Measurements from ENCODE around the gene SERGEF. TPM values are rescaled to one million over a fixed set of nuclear protein-coding genes. Genes with fewer than 3 reads are reported as not detected.

SERGEF gene
- total RNA-seq, 2 donors from 2014 or later, result 29.9 to 39.4 TPM

GRCh38 chr11:17796154-17796553 is 216.7 kb downstream of the SERGEF start:
- DNase-seq (ENCODE audit: low spot score), result no peak
- H3K4me1 ChIP-seq (replicated peaks), result no peaks in the 10 kb centered on the region
- H3K36me3 ChIP-seq, result no peaks in the 10 kb centered on the region
- no peak for TF ChIP-seq POLR2A (IDR thresholded peaks at IDR 0.05)
- no peak for TF ChIP-seq POLR2AphosphoS5 (IDR thresholded peaks at IDR 0.05)
- no peak for TF ChIP-seq CTCF (IDR thresholded peaks at IDR 0.05)
- no peak overlapping the region for H3K4me3 ChIP-seq
- no peaks in the 10 kb centered on the region for H3K9me3 ChIP-seq
- WGBS, result 88% methylated on average over 2 of the region's 2 CpGs
- H3K27me3 ChIP-seq (replicated peaks; ENCODE audit: insufficient read depth), result no peaks in the 10 kb centered on the region
- H3K27ac ChIP-seq, result no peak overlapping the region
- intact Hi-C loops (cut with DNase I), result no loop called here

GRCh38 chr11:17794981-17795380 is 217.9 kb downstream of the SERGEF start:
- no peak for DNase-seq (ENCODE audit: low spot score)
- Histone ChIP-seq H3K27me3 (replicated peaks; ENCODE audit: insufficient read depth) (no peaks in the 10 kb centered on the region), H3K4me3 (no peak overlapping the region), H3K9me3 (no peaks in the 10 kb centered on the region), H3K36me3 (no peaks in the 10 kb centered on the region), H3K4me1 (replicated peaks) (no peaks in the 10 kb centered on the region), H3K27ac (no peak overlapping the region)
- WGBS, result 95% methylated on average over 5 of the region's 5 CpGs
- no peak for TF ChIP-seq POLR2A (IDR thresholded peaks at IDR 0.05)
- no peak for TF ChIP-seq CTCF (IDR thresholded peaks at IDR 0.05)
- intact Hi-C loops (cut with DNase I), result no loop called here

GRCh38 chr11:17793642-17794170 is 219.1 kb downstream of the SERGEF start:
- DNase-seq (ENCODE audit: low spot score), result no peak
- H3K27me3 ChIP-seq (replicated peaks; ENCODE audit: insufficient read depth), result no peaks in the 10 kb centered on the region
- H3K4me3 ChIP-seq, result no peak overlapping the region
- intact Hi-C loops (cut with DNase I), result no loop called here
- TF ChIP-seq POLR2AphosphoS5 (IDR thresholded peaks at IDR 0.05) (no peak), CTCF (IDR thresholded peaks at IDR 0.05) (no peak), POLR2A (IDR thresholded peaks at IDR 0.05) (no peak)
- no peaks in the 10 kb centered on the region for H3K36me3 ChIP-seq
- H3K27ac ChIP-seq, result no peak overlapping the region
- WGBS, result 71% methylated on average over 7 of the region's 7 CpGs
- no peaks in the 10 kb centered on the region for H3K4me1 ChIP-seq (replicated peaks)
- no peaks in the 10 kb centered on the region for H3K9me3 ChIP-seq

GRCh38 chr11:17792161-17792560 is 220.7 kb downstream of the SERGEF start:
- Histone ChIP-seq H3K9me3 (no peaks in the 10 kb centered on the region), H3K27ac (no peak overlapping the region), H3K4me1 (replicated peaks) (no peaks in the 10 kb centered on the region), H3K36me3 (no peaks in the 10 kb centered on the region), H3K4me3 (no peak overlapping the region), H3K27me3 (replicated peaks; ENCODE audit: insufficient read depth) (no peaks in the 10 kb centered on the region)
- 91% methylated on average over 9 of the region's 9 CpGs for WGBS
- TF ChIP-seq CTCF (IDR thresholded peaks at IDR 0.05) (no peak), POLR2AphosphoS5 (IDR thresholded peaks at IDR 0.05) (no peak), POLR2A (IDR thresholded peaks at IDR 0.05) (no peak)
- no peak for DNase-seq (ENCODE audit: low spot score)
- intact Hi-C loops (cut with DNase I), result no loop called here

- TF ChIP-seq POLR2A (IDR thresholded peaks at IDR 0.05) (no peak), CTCF (IDR thresholded peaks at IDR 0.05) (no peak), POLR2AphosphoS5 (IDR thresholded peaks at IDR 0.05) (no peak)
- Histone ChIP-seq H3K4me1 (replicated peaks) (no peaks in the 10 kb centered on the region), H3K27me3 (replicated peaks; ENCODE audit: insufficient read depth) (no peaks in the 10 kb centered on the region), H3K27ac (no peak overlapping the region), H3K36me3 (no peaks in the 10 kb centered on the region), H3K9me3 (no peaks in the 10 kb centered on the region), H3K4me3 (no peak overlapping the region)
- intact Hi-C loops (cut with DNase I), result no loop called here
- no peak for DNase-seq (ENCODE audit: low spot score)
Observed at GRCh38 chr11:17791144-17791543, 221.7 kb downstream of the SERGEF start.

All from prostate gland (tissue), 2 donors.